ENCODE results near the gene FAM151A.

The FAM151A gene

DNA sequence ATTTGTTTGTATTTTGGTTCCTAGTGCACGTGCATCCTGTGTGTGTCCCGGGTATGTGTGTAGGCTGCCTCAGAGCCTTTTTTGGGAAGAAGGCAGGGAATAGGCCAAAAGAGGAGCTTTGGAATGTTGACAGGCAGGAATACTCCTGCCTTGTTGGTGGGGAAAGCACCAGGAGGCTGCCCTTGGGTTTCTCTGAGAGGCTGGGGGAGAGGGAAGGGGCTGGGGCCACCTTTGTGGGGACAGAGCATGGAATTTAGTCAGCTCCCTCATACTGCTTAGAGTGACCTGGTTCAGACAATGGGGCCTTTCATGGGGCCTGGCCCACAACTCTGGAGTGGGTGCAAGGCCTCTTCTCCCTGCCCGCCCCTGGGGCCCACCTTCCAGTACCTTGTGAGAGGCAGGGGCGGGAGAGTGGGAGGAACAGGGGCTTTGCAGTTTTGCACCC is 44.0 kb downstream of the FAM151A start:
- TF ChIP-seq, protein P1, sequence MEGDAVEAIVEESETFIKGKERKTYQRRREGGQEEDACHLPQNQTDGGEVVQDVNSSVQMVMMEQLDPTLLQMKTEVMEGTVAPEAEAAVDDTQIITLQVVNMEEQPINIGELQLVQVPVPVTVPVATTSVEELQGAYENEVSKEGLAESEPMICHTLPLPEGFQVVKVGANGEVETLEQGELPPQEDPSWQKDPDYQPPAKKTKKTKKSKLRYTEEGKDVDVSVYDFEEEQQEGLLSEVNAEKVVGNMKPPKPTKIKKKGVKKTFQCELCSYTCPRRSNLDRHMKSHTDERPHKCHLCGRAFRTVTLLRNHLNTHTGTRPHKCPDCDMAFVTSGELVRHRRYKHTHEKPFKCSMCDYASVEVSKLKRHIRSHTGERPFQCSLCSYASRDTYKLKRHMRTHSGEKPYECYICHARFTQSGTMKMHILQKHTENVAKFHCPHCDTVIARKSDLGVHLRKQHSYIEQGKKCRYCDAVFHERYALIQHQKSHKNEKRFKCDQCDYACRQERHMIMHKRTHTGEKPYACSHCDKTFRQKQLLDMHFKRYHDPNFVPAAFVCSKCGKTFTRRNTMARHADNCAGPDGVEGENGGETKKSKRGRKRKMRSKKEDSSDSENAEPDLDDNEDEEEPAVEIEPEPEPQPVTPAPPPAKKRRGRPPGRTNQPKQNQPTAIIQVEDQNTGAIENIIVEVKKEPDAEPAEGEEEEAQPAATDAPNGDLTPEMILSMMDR (IDR thresholded peaks at IDR 0.05), result no peak

- TF ChIP-seq, protein P1 (IDR thresholded peaks at IDR 0.05), result no peak
Measured at GRCh38 chr1:54577612-54578011, 45.7 kb downstream of the FAM151A start.

DNA sequence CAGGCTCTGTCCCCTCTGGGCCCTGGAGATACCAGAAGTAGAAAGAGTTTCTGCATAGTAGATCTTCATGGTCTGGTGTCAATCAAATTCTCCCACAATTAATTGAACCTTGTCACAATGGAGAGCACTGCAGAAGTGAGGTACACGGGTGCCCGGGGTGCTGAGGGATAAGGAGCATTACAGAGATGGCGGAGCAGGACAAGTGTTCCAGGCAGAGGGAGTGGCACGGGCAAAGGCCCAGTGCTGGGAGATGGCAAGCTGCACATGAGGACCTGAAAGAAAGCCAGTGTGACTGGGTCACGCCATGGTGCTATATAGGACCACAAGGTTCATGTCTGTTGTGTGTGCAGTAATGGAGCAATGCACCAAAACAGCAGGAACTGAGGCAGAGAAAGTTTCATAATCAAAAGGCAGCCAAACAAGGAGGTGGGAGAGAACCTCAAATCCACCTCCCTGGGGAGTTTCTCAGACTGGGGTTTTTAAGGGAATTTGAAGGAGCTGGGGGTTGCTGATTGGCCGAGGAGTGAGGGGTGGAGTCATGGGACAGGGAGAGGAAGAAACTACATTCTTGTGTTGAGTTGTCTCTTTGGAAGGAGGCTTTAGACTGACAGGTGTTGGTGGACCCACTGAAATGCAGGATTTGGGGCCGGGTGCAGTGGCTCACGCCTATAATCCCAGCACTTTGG is 47.6 kb downstream of the FAM151A start:
- TF ChIP-seq, protein P1 (IDR thresholded peaks at IDR 0.05), result no peak

DNA sequence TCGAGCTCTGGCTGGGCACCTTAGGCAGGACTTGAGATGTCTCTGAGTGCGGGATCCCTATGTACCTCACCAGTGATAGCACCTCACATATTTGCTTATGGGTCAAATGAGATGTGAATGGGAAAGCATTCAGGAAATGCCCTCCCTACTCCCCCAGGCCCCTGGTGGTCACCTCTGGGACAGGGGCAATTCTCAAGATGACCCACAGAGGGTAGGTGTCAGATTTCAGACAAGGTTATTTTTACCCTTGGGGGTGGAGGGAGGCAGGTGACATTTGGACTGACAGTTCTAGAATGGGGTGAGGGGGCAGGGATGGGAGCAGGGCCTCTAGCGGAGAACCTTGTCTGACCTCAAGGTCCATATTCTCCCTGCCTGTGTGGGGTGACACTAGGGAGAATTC is 48.2 kb downstream of the FAM151A start:
- TF ChIP-seq, protein P1 (IDR thresholded peaks at IDR 0.05), result no peak

GRCh38 chr1:54574158-54574778 is 49.1 kb downstream of the FAM151A start:
- TF ChIP-seq, protein P1 (IDR thresholded peaks at IDR 0.05), result no peak

- TF ChIP-seq, protein P1 (IDR thresholded peaks at IDR 0.05), result no peak
Measured at GRCh38 chr1:54572542-54572850, 50.8 kb downstream of the FAM151A start.

DNA sequence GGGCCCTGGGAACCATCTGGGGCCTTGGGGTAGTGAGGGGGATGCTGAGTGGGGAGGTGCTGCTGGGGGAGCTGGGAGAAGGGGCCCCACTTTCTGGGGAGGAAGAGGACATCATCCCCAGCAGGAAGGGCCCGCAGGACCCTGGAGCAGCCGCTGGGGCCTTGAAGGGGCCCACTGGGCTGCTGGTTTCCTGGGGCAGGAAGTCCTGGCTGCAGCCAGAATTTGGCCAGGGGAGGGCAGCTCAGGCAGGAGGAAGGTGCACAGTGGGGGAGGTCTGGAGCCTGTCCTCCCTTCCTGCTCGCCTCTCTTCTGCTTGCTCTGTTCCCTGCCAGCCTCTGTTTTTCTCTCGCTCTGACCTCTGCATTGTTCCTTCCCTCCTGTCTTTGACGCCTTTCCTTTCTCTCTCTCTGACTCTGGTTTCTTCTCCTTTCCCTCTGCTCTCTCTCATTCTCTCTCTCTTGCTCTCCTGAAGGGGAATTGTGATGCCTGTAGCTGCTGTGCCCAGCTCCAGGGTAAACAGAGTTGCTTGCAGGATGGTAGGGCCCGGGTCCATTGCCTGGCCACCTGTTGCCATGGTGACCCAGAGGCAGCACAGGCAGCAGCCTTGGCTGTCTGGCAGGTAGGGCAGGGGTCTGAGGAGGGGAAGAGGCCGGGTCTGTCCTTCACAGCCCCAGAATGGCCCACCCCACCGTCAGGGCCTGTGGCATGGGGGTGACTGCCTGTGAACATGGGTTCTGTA is 51.4 kb downstream of the FAM151A start:
- TF ChIP-seq, protein P1 (IDR thresholded peaks at IDR 0.05), result no peak

Data from LNCAP (cell line).